ENCODE results near the gene ARHGEF12. TPM values are rescaled to one million over a fixed set of nuclear protein-coding genes. Genes with fewer than 3 reads are reported as not detected.

The ARHGEF12 gene
- total and polyA plus RNA-seq, 10 of the 15 experiments (the other 5 are each of a cell fraction or from before 2014, with no cell fraction given), result 2.7 to 40.8 (median 20.9) TPM

DNA sequence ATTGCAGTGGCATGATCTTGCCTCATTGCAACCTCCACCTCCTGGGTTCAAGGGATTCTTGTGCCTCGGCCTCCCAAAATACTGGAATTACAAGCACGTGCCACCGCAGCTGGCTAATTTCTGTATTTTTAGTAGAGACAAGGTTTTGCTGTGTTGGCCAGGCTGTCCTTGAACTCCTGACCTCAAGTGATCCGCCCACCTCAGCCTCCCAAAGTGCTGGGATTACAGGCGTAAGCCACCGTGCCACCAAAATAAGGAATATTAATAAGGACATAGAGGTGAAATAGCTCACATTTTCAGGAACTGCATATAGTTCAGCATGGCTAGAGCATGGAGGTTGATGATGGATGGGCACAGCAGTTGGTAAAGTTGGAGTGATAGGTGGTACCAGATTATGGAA lies 21.4 kb downstream of the ARHGEF12 start:
- Histone ChIP-seq H2AFZ (ENCODE audit: control insufficient read depth, low read depth, low read length) (no peak overlapping the region), H3K27ac (ENCODE audit: control insufficient read depth, insufficient read depth) (no peak overlapping the region), H3K9ac (ENCODE audit: control insufficient read depth, insufficient read depth, low read length) (no peak overlapping the region), H3K4me1 (ENCODE audit: control insufficient read depth, insufficient read depth, low read length) (no peaks in the 10 kb centered on the region), H3K9me3 (replicated peaks; ENCODE audit: control insufficient read depth, insufficient read depth, low read length) (no peaks in the 10 kb centered on the region; the same call in 2 of the 3 replicates), H3K4me2 (ENCODE audit: control insufficient read depth, insufficient read depth) (no peak overlapping the region), H3K4me3 (no peak overlapping the region), H4K20me1 (ENCODE audit: control insufficient read depth, insufficient read depth) (no peaks in the 10 kb centered on the region), H3K36me3 (ENCODE audit: control insufficient read depth in 2 of 2, insufficient read depth in 2 of 2, low read length in 1 of 2) (no peaks in the 10 kb centered on the region; a peak in 3 of 4 replicates), H3K27me3 (replicated peaks in 1 of 2; ENCODE audit: control insufficient read depth in 2 of 2, insufficient read depth in 2 of 2, low read length in 1 of 2) (no peaks in the 10 kb centered on the region), H3K79me2 (ENCODE audit: control insufficient read depth, insufficient read depth, low read length) (no peaks in the 10 kb centered on the region; the same call in 1 of the 2 replicates)
- SMC1A ChIA-PET (ENCODE audit: uncharacterized antibody, unreplicated experiment), result interaction anchor here (1.0 to 2.3 kb wide), 2 partner anchors 15 to 18 kb away, joined by 4 to 6 read pairs; no protein-coding TSS in a partner anchor
- WGBS (ENCODE audit: insufficient coverage, insufficient replicate concordance, low lambda C conversion rate, missing lambda C conversion rate), result 85% methylated on average over 6 of the region's 6 CpGs
- intact Hi-C loops (cut with micrococcal nuclease; ENCODE audit: unreplicated experiment), result no loop called here
- in situ Hi-C loops (cut with MboI), result no loop called here
- no TSS peak for BruUV-seq (replicated peaks)
- ATAC-seq (no peak), FAIRE-seq (no peak), DNase-seq (ENCODE audit: low read depth, low spot score) (no peak)
- RAD21 ChIA-PET (ENCODE audit: unreplicated experiment), result no interaction called here
- TF ChIP-seq SMC3 (IDR thresholded peaks at IDR 0.05; ENCODE audit: borderline replicate concordance, low read length) (no peak), CBX5 (IDR thresholded peaks at IDR 0.05; ENCODE audit: low read depth) (no peak), STAT3 (IDR thresholded peaks at IDR 0.05; ENCODE audit: low read depth, low read length) (no peak), CEBPB (IDR thresholded peaks at IDR 0.05; ENCODE audit: borderline replicate concordance in 1 of 2, low read depth in 2 of 2, low read length in 2 of 2) (no peak), MTA2 (IDR thresholded peaks at IDR 0.05; ENCODE audit: low read depth) (no peak), POLR2A (IDR thresholded peaks at IDR 0.05; ENCODE audit: low read depth, low read length) (no peak), MYB (IDR thresholded peaks at IDR 0.05; ENCODE audit: borderline replicate concordance, low read depth, low read length) (no peak), ZBED1 (IDR thresholded peaks at IDR 0.05; ENCODE audit: borderline replicate concordance) (no peak), HDGF (IDR thresholded peaks at IDR 0.05) (no peak), ZNF622 (IDR thresholded peaks at IDR 0.05) (no peak), ZBTB40 (IDR thresholded peaks at IDR 0.05; ENCODE audit: borderline replicate concordance) (no peak), TBL1XR1 (IDR thresholded peaks at IDR 0.05; ENCODE audit: low read depth, low read length) (no peak), NFXL1 (IDR thresholded peaks at IDR 0.05; ENCODE audit: borderline replicate concordance) (no peak), ESRRA (IDR thresholded peaks at IDR 0.05; ENCODE audit: low read length) (no peak), KAT2A (conservative IDR thresholded peaks at IDR 0.05; ENCODE audit: control insufficient read depth, low read depth, low read length) (no peak)
- CTCF ChIA-PET, result interaction anchor here (1.2 kb wide), 1 partner anchor 12 kb away, joined by 3 read pairs; no protein-coding TSS in a partner anchor
- POLR2A ChIA-PET, result interaction anchor here (0.6 kb wide), 1 partner anchor 18 kb away, joined by 4 read pairs; no protein-coding TSS in a partner anchor
